Central memory CD4-positive, alpha-beta T cell (primary cell): Measurements from ENCODE around the gene PNMA8B.
A peak's percentile ranks its signal among the peaks of the same experiment; 100 is the strongest.
"Not testable (repeated sequence)": the region's sequence is repeated elsewhere in the genome, so short reads cannot be mapped to it uniquely, and the experiment has no call there.

Experiments
- DNase-seq: peaks from one replicate; pipeline ENCODE4 v3.0.0; 2022
- total RNA-seq, 3 experiments: gene quantifications; one replicate each; lab custom pipeline; 2026; lab: John Stamatoyannopoulos, UW

The PNMA8B gene, protein sequence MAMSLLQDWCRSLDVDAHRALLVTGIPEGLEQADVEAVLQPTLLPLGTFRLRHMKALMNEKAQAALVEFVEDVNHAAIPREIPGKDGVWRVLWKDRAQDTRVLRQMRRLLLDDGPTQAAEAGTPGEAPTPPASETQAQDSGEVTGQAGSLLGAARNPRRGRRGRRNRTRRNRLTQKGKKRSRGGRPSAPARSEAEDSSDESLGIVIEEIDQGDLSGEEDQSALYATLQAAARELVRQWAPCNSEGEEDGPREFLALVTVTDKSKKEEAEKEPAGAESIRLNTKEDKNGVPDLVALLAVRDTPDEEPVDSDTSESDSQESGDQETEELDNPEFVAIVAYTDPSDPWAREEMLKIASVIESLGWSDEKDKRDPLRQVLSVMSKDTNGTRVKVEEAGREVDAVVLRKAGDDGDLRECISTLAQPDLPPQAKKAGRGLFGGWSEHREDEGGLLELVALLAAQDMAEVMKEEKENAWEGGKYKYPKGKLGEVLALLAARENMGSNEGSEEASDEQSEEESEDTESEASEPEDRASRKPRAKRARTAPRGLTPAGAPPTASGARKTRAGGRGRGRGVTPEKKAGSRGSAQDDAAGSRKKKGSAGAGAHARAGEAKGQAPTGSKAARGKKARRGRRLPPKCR
- total RNA-seq: 0.25 to 2.3 (median 1.8) reads per million in 3 experiments

DNA sequence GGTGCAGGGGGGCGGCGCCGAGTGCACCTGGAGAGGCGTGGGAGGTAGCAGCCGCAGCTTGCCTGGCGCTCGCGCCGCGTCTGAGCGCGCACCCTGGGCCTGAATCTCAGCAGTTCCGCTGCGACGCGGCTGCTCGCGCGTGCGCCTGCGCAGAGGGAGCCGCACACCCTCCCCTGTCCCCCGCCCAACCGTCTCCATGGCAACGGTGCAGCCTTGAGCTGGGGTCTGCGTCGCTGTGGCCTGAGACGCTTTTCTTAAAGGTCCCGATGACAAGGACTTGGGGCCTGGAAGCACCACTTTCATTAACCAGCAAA is at the start of gene PNMA8B:
TSS of gene PNMA8B (minus strand) at position 82 of the 314 bp plus-strand sequence. CDS start 402 bp downstream, outside the sequence.
- DNase-seq: peak; percentile 37

DNA sequence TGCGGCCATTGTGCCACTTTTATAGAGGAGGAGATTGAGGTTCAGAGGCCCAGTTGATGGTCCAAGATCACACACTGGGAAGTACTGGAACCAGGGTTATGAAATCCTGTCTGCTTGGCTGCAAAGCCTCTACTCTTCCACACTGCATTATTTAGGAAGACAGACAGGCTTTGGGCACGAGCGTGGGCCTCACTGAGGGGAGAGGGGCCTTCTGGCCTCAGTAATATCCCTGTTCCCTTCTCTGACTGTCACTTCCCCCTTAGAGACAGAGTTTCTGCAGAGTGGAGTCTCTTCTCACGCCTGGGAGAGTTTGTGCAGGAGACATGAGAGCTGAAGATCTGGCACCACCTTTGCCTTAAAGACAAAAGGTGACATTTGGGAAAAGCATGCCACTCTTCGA is 49.0 kb upstream of the PNMA8B start:
- DNase-seq: no peak

DNA sequence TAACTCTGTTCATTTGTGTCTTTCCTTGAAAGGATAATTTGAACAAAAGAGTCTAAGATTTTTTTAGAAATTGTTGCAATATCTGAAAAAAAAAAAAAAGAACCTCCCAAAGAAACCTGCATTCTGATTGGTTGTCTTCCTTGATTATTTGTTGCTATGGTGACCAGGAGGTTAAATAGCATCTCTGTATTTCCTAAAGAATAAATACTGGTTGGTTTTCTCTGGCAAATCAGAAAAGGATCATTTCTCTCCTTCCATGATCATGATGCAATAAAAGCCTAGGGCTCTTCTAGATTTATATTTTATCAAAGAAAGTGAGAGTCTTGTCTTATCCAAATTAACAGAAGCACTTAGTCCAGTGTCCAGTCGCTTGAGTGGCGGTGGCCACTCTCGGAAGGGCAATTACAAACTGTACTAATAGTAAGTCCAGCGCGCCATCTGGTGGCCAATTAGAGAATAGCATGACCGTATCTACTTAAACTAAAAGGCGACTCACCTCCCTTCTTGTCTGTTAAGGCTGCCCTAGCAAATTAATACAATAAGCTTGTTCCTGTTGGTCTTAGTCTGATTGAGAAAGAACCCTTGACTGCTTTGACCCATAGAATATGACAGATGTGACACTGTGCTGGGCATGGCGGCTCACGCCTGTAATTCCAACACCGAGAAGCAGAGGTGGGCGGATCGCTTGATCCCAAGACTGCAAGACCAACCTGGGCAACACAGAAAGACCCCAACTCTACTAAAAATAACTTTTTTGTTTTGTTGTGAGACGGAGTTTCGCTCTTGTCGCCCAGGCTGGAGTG is 47.0 kb upstream of the PNMA8B start:
- peak; percentile 58 for DNase-seq

DNA sequence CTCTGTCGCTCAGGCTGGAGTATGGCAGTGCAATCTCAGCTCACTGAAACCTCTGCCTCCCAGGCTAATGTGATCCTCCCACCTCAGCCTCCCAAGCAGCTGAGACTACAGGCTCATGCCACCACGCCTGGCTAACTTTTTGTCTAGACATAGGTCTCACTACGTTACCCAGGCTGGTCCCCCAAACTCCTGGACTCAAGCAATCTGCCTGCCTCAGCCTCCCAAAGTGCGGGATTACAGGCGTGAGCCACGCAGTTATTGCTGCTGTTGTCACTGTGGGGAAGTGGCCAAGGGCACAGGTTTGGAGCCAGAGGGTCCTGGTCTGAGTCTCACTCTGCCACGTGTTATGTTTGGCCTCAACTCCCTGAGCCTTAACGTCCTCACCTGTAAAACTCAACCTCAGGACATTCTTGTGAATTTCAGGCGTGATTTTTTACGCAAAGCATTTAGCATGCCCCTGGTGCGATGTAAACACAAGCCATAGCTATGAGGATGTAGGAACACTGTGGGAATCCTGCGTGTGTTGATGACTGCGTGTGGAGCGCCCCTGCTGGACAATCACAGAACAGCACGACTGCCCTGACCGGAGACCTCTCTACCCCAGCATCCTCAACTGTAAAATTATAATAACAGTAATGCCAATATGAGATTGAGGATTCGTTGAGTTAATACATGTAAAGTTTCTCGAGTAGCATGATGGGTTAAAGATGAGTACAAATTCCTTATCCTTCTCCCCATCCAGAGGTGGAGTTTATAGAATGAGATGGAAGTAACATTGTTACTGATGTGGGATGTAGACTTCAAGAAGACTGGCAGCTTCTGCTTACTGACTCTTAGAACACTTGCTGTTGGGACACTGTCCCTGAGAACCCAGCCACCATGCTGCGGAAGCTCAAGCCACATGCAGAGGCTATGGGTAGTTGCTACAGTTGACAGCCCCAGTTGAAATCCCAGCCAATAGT is 41.8 kb upstream of the PNMA8B start:
- DNase-seq: peak; percentile 39

DNA sequence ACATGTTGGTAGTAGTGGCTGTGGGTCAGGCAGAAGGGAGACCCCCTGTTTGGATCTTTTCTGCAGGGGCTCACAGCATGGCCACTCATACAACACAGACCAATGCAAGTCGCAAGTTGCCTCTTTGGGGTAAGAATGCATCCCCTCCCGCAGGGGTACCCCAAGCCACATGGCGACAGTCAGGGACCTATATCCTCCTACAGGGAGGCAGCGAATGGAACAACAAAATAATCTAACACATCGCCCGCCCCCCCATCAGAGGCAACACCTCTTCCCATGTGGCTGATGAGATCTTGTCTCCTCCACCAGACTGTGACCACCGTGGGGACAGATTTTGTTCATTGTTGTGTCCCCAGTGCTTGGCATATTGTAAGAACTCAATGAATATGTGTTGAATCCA is 40.7 kb upstream of the PNMA8B start:
- DNase-seq: no peak

DNA sequence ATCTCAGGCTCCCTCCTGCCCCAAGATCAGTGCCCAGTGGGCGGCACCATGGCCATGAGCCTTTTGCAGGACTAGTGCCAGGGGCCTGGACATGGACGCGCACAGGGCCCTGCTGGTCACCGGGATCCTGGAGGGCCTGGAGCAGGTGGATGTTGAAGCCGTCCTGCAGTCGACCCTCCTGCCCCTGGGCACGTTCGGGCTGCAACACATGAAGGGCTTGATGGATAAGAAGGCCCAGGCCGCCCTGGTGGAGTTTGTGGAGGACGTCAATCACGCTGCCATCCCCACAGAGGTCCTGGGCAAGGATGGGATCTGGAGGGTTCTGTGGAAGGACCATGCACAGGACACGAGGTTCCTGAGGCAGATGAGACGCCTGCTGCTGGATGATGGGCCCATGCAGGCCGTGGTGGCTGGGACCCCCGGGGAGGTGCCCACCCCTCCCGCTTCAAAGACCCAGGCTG is 38.0 kb upstream of the PNMA8B start:
- no peak for DNase-seq

DNA sequence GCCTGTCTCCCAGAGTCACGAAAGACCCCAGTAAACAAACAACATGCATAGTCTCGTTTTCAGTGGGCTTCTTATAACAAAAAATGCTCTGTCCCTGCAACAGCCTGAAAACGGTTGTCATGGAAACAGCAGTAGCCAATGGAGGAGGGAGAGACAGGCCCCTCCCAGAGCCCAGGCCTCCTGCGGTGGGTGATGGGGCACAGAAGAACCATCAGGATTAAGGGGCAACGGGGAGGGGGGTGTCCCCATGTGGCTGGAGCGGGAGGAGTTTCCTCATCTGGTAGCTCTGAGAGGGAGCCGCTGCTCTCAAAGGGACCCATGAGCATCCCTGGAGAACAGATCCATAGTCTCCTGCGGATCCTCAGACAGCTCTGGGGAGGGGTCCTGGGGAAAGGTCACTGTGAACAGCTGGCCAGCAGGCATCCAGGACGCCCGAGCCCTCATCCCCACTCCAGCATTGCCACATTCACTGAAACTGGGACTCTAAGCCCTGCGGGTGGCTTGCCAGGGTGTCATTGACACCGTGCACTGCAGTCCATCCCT is 37.5 kb upstream of the PNMA8B start:
- no peak for DNase-seq

DNA sequence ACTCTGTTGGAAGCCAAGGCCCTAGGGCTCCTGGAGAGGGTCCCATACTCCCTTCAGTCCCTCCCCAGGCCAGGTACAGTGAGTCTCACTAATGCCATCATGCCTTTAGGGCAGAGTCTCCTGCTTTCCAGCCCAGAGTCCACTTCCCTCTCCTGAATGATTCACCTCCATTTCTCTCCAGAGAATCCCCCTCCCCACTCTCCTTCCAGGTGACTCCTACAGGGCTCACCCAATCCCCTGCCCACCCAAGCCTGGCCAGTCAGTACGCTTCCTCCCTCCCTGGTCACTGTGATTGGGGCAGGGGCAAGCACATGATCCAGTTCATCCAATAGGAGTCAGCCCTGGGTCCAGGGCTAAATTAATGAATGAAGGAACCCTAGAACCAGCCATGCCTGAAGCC is 35.0 kb upstream of the PNMA8B start:
- DNase-seq: no peak

DNA sequence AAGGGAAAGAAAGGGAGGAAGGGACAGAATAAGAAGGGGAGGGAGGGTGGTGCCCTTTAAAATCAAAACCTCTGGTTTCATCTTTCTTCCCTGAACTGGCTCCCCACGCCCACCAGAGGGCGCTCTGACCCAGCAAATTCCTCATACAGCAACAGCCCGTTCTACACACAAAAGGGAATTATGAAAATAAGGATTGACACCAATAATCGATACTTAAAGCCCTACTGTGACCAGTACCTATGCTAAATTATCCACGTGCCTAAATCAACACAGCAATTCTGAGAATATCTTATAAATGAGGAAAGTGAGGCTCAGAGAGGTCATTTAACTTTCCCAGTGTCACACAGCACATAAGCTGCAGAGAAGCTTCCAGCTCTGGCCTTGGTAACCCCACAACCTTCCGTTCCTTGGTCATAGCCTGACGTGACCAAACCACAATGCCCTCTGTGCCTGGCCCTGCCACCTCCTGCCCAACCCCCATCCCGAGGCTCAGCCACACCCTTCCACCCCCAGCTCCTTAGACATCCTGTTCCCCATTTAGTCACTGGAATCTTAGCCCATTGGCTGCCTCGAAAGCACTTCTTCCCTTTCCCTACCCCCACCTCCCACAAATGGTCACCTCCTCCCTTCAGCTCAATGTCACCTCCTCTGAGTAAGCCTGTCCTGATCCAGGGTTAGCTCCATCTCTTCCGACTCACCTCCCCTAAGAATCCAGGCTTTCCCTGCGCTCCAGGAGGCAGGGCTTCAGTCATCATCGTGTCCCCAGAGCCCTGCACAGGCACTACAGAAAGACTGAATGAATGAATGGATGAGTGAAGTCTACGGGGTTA is 34.2 kb upstream of the PNMA8B start:
- DNase-seq: peak; percentile 66

DNA sequence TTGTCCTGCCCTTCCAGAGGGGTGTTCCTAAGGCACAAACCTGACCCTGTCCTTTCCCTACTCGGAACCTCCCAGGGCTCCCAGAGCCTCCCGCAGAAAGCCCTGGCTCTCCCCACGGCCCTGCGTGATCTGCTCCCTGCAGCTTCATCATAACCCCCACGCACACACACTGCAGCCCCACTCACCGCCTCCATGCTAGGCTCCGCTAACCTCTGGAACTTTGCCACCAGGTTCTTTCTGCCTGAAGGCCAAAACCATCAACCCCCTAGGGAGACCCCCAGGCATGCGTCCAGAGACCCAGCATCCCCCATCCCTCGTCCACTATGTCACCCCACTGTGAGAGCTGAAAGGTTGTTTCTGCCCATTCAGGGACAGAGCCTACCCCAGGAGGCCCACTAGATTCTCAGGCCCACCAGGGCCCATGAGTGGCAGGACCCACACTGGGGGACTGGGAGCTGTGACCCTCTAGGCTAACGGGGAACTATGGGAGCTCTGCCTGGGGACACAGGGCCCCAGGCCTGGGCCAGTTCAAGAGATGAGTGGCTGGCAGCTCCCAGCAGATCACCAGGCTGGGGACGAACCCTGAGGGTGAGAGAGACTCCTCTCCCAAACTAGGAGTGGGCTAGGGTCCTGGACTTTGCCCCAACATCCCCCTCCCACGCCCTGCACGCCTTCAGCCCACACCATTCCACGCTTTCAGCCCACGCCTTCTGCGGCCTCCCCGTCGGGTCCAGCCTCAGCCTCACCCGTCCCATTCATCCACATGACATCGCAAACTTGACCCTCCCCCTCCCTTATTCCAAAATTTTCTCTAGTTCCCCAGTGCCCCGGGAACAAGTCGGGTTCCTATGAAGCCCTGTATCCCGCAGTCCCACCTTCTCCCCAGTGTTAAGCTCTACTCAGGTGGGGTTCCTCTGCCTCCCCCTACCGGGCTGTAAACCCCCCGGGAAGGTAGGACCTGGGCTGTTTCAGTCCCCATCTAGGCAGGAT is 33.2 kb upstream of the PNMA8B start:
- DNase-seq: no peak

DNA sequence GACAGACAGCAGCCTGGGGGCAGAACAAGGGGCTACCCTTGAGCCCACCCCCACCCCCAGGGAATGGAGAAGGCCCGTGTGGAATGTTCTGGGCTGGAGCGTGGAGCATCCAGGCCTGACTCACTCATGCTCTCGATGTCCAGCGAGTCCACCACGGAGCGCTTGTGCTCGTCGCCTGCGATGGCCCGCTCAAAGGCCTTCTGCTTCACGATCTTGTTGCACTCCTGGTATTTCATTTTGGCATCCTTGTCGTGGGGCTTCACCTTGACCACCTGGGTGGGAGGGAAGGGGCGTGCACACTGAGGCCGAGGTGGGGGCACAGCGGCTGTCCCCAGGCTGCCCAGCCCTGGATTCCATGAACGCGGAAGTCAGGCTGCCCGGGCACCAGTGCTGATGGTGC is 31.1 kb upstream of the PNMA8B start:
- DNase-seq: not testable (repeated sequence)

DNA sequence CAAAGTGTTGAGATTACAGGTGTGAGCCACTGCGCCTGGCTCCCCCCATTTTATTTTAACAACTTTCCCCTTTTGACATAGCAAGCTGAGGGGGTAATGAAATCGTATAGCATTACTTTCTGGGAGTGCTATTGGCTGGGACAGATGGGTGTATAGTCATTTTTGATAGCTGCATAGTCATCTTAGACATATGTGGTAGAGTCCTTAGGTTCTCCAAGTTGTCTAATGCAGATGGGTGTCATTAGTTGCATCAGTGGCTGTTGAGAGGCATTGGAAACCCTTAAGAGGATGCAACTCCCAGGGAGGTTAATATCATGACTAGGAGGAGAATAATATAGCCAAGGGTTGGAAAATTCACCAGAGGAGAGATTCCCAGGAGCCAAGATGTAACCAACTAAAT is 28.6 kb upstream of the PNMA8B start:
- DNase-seq: no peak

DNA sequence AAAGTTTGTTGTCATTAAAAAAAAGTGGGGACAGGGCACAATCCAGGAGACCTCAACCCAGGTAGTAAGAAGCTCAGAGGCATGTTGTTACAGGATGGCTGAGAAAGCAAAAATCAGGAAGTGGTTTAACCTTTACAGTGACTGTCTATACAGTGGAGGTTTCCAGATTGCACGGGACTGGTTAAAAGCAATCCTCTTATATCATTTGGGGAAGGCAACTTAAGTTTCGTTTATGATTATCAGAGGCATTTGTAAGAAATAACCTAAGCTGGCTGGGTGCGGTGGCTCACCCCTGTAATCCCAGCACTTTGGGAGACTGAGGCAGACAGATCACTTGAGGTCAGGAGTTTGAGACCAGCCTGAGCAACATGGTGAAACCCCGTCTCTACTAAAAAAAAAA is 27.3 kb upstream of the PNMA8B start:
- peak; percentile 39 for DNase-seq

DNA sequence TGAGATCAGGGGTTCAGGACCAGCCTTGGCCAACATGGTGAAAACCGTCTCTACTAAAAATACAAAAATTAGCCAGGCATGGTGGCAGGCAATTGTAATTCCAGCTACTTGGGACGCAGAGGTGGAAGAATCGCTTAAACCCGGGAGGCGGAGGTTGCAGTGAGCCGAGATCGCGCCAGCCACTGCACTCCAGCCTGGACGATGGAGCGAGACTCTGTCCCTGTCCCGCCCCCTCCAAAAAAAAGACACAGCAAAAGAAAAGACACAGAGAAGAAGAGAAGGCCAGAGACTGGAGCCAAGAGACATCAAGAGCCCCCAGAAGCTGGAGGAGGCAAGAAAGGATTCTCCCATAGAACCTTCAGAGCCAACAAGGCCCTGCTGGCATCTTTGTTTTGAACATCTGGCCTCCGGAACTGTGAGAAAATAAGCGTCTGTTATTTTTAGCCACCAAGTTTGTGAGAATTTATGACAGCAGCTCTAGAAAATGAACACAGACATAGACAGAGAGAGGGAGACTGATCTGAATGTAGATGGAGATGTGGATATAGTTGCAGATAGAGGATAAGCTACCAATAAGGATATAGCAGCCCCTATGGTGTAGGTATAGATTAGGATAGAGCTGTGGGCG is 25.7 kb upstream of the PNMA8B start:
- DNase-seq: no peak

DNA sequence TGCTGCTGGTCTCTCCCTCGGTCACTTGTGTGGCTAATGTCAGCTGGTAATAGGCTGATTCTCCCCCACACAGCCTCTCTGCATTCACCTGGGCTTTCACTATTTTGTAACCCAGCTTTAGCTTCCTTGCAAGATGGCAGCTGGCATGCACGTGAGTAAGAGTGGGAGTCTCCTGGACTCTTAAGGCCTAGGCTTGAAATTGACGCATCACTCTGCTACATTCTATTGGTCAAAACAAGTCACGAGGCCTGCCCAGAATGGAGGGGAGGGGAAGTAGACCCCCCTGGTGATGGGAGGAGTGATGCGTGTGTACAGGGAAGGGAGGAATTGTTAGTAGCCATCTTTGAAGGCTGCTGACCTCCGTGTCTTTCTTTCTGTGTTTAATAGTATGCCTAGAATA is 24.9 kb upstream of the PNMA8B start:
- no peak for DNase-seq

DNA sequence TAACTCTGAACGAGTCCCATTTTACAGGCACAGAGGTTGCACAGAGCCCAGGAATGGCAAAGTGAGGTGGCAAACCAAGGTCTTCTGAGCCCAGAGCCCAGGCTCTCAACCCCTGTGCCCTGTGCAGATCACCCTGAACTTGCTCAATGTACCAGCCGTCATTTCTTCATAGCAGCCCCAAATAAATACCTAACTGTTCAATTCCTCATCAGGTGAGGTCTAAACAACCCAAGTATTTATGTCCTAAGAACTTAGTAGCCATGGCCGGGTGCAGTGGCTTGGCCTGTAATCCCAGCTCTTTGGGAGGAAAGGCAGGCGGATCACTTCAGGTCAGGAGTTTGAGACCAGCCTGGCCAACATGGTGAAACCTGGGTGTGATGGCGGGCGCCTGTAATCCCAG is 21.8 kb upstream of the PNMA8B start:
- no peak for DNase-seq

DNA sequence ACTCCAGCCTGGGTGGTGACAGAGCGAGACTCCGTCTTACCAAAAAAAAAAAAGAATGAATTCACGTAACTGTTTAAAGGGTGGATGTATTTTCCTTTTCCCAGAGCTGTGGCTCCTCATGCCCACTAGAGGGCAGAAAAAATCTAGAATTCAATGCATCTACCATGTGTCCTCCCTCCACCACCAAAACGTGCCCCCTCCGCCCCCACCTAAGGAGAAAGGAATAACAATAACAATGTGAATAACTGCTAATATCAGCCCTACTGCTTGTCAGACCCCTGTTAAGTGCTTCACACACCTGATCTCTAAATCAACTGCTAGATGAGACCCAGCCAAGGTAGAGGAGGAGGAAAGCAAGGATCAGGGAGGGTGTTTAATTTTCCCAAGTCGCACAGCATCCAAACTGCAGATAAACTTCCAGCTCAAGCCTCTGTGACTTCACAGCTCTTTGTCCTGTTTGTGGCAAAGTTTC is 20.2 kb upstream of the PNMA8B start:
- DNase-seq: peak; percentile 33

DNA sequence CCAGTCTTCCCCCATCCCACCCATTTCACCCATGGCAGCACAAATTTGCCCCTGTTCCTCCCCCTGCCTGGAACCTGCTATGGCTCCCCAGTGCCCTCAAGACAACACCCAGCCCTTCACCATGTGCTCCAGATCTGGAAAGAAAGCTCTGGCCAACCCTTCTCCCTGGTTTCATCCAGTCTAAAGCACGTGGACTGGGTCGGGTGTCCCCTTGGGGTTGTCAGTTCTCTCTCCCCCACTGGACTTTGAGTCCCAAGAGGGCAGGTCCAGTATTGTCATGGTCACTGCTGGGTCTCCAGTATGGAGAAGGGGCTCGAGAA is 19.6 kb upstream of the PNMA8B start:
- no peak for DNase-seq

DNA sequence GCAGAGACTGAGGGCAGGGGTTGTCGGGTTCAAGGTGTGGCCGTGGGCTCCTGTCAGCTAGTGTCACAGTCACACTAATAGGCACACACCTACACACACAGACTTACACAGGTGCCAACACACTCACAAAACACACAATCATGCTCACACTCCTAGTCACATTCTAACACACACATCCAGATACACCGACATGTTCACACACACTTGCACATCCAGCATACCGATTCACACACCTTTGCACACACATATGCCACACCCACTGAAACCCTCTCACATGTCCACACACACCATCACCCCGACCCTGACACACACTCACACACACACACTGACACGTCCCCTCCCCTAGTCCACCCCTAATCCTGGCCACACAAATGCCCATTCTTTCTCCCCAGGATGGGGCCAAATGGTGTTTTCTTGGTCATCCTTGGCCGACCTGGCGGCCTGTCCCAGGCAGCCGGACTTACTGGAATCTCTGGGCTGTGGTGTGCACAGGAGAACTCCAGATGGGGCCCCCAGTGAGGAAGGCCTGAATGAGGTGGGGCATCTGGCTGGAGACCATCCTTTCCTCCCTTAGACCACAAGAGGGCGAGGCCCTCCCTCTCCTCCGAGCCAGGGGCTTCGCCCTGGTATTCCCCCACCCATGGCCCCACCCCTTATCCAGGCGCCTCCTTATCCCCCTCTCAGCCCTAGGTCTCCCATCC is 19.1 kb upstream of the PNMA8B start:
- no peak for DNase-seq
